Embryonic facial prominence (tissue), 1 donor: ENCODE measurements around the gene SH3BP5.

Experiments
- DNase-seq: peaks from one replicate; pipeline ENCODE4 v3.0.0-alpha.2; 2016; ENCODE audit errors: extremely low spot score

SH3BP5 gene

DNA sequence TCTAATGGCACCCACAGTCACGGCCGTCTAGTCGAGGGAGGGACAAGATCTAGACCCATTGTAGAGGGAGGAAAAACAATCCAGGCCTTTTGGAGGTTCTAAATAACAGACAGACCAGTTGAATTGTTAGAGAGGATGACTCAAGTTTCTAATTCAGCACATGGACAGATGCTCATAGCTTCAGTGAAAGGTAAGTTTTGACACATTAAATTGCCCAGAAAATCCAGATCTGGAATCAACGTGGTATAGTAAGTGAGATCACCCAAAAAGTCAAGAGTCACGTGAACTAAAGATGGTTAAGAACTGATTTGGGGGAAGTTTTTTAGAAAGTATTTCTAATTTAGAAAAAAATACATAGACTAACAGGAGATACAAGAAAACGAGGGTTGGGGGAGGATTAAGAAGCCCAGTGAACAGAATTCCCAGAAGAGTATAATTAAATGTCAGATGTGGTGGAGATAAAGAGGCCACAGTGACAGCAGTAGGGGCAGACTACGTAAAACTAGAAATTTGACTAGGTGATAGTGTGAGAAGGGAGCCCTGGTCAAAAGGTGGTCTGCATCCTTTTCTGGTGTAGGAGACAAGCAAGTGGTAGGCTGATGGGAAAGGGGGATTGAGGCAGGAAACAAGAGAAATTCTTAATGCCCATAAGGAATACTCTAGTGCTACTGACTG lies 79.2 kb downstream of the SH3BP5 start:
- no peak for DNase-seq

- DNase-seq: no peak
Measured at GRCh38 chr3:15246186-15246585, 86.2 kb downstream of the SH3BP5 start.

GRCh38 chr3:15243822-15244482 lies 88.4 kb downstream of the SH3BP5 start:
- DNase-seq: no peak

- no peak for DNase-seq
Measured at GRCh38 chr3:15241341-15241740, 91.0 kb downstream of the SH3BP5 start.

- DNase-seq: no peak
Measured at GRCh38 chr3:15229262-15229661, 103.1 kb downstream of the SH3BP5 start.

DNA sequence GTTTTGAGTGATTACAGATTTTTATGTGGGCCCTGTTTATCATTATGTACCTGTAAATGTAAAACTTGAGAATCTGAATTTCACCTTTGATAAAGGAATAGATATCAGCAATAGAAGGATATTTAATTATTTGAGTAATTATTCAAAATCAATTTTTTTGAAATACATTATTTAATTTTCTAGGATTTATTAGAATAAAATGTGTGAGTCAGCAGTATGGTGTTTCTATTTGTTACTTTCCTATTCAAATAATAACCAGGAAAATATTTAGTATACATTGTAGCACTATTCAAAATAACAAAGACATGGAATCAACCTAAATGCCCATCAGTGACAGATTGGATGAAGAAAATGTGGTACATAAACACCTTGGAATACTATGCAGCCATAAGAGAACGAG lies 104.2 kb downstream of the SH3BP5 start:
- no peak for DNase-seq

DNA sequence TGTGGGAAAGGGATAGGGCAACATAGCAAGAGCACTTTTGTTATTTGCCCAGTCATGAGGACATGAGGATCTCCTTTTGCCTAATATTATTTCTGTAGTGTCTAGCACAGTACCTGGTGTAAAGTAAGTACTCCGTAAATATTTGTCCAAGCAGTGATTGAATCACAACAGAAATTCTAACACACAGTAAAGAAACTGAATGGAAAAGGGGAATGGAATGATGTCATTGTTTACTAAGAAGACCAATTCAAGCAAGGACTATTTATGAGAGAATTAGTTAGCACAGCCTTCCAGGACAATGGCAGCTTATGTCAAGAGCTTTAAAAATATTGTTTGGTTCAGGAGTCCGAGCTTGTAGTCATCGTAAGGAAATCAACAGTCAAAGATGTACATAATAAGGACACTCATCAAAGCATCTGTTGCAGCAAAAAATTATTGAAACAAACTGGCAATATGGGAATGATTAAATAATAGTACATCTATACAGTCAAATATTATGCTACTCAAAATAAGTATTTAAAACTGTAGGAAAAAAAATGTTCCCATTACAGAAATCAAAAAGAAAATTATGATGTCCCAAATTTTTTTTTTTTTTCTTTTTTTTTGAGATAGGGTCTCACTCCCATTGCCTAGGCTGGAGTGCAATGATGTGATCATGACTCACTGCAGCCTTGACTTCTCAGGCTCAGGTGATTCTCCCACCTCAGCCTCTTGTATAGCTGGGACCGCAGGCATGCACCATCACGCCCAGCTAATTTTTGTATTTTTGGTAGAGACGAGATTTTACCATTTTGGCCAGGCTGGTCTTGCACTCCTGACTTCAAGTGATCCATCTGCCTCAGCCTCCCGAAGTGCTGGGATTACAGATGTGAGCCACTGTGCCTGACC lies 108.5 kb downstream of the SH3BP5 start:
- no peak for DNase-seq

DNA sequence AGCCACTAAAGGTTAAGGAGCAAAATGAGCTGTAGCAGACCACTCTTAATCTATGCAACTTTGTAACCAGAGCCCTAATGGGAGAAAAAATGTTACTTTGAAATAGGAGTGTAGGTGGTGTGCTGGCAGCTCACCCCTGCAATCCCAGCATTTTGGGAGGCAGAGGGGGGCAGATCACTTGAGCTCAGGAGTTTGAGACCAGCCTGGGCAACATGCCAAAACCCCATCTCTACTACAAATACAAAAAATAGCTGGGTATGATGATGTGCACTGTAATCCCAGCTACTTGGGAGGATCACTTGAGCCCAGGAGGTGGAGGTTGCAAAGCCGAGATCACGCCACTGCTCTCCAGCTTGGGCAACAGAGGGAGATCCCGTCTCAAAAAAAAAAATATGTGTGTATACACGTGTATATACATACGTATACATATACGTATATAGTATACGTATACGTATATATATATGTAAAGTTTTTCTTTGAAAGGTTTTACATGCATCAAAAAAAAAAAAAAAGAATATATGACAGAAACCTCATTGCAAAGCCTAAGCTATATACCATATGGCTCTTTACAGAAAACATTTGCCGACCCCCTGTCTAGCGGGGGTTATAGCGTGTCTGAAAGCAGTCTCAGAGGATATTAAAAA lies 110.7 kb downstream of the SH3BP5 start:
- DNase-seq: no peak

DNA sequence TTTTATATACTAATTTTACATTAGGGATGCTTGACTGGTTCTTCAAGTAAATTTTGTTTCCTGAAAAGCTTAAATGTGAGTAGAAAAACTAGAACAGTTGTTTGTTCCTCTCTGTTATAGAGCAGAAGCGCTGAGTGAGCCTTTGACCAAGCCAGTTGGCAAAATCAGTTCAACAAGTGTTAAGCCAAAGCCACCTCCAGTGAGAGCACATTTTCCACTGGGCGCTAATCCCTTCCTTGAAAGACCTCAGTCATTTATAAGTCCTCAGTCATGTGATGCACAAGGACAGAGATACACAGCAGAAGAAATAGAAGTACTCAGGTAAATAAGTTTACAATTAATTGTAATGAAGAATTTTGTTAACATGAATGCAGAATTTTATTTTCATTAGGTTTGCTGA lies 111.7 kb downstream of the SH3BP5 start:
- DNase-seq: no peak

GRCh38 chr3:15220056-15220455 lies 112.3 kb downstream of the SH3BP5 start:
- no peak for DNase-seq

DNA sequence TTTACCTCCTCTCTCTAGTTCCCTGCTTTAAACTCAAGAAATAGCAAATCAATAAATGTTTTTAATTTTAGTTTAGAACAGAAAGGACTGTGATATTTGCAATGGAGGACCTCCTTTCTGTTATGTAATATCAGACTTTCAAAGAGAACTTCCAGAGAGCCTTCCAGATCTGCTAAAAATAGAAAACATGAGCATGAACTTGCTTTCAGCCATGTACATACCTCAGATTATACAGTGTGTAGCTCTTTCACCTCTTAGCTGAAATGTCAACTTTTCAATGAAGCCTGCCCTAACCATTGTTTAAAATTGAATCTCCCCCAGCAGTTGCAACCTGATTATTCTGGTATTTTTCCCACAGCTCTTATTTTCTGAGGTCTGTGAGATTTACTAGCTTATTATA lies 113.7 kb downstream of the SH3BP5 start:
- no peak for DNase-seq

DNA sequence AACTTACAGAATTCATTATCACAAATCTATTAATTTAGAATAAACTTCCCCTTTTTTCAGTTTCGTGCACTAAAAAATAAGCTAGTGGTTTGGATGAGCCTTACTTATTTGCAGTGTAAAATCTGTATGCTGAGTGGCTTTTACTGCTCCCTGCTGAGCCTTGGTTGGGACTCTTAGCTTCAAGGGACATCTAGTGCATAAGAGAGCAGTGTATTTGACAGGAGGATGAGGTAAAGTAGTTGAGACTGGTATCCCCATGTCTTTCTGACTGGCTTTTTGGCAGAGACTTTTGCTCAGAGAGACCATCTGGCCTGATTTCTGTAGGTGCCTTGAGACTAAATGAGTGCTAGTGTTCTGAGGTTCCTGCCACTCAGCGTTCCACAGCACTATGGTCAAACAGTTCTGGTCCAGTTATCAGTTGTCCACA lies 114.5 kb downstream of the SH3BP5 start:
- no peak for DNase-seq

GRCh38 chr3:15217011-15217671 lies 115.2 kb downstream of the SH3BP5 start:
- no peak for DNase-seq

- no peak for DNase-seq
Measured at GRCh38 chr3:15216501-15216900, 115.9 kb downstream of the SH3BP5 start.

GRCh38 chr3:15215996-15216395 lies 116.4 kb downstream of the SH3BP5 start:
- DNase-seq: no peak

- no peak for DNase-seq
Measured at GRCh38 chr3:15214758-15215157, 117.6 kb downstream of the SH3BP5 start.

DNA sequence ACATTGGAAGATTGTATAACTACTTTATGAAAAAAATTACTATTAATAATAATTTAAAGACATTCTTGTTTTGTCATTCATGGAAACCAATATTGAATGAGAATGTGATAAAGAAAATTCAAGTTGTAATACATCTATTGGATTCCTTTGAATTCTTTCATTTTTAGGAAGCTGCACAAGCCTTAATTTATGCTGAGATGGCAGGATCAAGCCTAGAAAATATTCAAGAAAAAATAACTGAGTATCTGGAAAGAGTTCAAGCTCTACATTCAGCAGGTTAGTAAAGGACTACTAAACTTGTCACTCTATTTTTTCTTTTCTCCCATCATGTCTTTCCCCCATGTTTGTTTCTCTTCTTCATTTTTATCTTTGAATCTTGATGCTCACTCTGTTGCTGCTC lies 120.4 kb downstream of the SH3BP5 start:
- DNase-seq: no peak

GRCh38 chr3:15207836-15208504 lies 124.4 kb downstream of the SH3BP5 start:
- DNase-seq: no peak

DNA sequence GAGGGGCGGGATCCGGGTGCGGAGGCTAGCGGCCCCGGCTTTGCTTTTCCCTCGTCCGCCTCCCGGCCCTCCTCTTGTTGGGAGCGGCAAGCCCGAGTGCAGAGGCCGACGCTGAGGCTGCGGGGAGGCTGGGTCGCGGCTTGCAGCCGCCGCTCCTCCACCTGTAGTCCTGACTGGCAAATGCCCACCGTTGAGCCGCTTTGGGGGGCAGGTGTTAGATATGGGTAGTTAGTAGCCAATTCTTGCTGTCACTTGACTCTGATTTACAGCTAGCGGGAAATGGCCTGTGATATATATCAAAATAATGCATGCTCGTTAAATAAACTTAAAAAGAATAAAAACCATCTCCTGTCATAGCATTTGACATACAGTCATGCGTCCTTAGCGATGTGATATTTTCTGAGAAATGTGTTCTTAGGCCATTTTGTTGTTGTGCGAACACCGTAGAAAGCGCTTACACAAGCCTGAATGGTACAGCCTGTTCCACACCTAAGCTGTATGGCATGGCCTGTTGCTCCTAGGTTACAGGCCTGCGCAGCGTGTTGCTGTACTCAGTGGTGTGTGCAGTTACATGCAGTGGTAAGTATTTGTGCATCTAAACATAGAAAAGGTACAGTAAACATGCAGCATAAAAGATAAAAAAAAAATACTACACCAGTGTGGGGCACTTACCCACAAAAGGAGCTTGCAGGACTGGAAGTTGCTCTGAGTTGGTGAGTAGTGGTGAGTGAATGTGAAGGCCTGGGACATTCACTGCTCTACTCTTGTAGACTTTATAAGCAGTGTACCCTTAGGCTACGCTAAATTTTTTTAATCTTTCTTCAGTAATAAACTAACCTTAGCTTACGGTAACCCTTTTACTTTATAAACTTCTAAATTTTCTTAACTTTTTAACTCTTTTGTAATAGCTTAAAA lies 125.5 kb downstream of the SH3BP5 start:
- DNase-seq: no peak
